ENCODE results near the gene PRDM15. TPM values are rescaled to one million over a fixed set of nuclear protein-coding genes. Genes with fewer than 3 reads are reported as not detected.

Gene PRDM15
- total RNA-seq, 1 donor from 2014 or later, result 11.2 TPM

DNA sequence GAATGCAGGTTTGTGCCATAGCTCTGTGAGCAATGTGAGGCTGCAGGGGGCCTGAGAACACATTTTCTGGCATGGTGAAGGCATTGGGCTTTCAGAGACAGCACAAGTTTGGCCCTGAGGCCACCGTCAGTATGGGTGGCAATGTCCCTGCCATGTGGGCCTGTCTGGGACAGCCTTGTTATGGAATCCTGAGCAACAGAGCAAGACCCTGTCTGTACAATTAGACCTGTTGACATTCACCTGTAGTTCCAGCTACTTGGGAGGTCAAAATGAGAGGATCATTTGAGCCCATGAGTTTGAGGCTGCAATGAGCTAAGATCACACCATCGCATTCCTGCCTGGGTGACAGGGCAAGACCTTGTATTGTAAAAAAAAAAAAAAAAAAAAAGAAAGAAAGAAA, 35.6 kb downstream of the PRDM15 start:
- intact Hi-C loops (cut with micrococcal nuclease), result no loop called here

DNA sequence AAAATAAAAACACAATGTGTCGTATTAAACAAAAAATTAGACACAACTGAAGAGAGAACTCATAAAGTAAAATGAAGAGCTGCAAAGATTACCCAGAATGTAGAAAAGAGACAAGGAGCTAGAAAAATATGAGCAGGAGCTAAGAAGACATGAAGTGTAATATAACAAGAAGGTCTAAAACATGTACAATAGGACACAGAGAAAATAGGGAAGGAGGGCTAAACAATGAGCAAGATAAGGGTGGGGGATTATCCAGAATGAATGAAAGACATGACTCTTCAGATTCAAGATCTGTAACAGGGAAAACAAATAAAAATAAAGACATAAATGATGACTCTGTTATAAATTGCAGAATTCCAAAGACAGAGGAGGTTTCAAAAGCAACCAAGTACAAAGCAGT, 38.3 kb downstream of the PRDM15 start:
- intact Hi-C loops (cut with micrococcal nuclease), result no loop called here

DNA sequence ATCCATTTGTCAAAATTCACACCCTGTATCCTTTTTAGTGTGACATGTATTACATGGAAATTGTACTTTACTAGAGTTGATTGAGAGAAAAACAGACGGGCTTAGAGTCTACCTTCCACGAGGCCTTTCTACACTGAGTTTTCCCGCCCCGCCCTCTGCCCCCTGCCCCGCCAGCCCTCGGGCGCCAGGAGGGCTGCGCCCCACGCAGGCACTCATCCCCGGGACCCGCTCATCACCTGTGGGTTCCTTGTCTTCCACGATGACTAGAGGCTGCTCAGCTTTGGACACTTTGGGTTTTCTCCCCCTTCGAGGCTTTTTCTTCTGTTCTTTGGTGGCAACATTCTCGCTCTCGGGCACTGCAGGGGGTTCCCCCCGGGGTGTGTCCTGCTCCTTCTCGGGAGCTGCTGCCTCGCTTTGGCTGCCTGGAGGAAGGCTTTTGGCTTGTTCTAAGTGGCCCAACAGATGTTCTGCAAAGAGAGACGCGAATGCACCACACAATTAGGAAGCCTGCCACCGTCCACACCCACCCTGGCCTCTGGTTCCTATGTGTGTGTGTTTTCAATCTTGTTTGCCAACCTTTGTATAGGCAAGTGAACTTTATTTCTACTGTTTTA, 39.6 kb downstream of the PRDM15 start:
- intact Hi-C loops (cut with micrococcal nuclease), result no loop called here

DNA sequence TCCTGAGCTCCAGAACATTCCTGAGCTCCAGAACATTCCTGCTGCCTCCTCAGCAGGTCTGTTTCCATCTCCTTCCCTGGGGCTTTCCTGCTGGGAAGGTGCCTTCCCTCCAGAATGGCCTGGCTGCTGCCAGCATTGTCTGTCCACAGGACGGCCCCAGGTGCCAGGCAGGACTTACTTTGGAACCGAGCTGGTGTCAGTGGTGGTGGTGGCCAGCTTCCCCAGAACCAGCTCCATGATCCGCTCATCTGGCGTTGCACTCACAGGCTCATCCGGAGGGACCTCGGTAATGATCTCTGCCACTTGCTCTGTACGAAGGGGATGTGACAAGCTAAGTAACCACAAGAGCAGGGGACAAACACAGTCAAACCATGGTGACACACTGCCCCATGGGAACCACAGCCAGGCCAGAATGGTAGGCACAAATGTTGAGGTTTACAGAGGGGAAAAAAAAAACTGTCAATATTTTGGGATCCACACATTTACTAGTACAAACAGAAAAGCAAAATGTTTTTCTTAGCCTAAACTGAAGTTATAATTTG, 41.3 kb downstream of the PRDM15 start:
- intact Hi-C loops (cut with micrococcal nuclease), result no loop called here

DNA sequence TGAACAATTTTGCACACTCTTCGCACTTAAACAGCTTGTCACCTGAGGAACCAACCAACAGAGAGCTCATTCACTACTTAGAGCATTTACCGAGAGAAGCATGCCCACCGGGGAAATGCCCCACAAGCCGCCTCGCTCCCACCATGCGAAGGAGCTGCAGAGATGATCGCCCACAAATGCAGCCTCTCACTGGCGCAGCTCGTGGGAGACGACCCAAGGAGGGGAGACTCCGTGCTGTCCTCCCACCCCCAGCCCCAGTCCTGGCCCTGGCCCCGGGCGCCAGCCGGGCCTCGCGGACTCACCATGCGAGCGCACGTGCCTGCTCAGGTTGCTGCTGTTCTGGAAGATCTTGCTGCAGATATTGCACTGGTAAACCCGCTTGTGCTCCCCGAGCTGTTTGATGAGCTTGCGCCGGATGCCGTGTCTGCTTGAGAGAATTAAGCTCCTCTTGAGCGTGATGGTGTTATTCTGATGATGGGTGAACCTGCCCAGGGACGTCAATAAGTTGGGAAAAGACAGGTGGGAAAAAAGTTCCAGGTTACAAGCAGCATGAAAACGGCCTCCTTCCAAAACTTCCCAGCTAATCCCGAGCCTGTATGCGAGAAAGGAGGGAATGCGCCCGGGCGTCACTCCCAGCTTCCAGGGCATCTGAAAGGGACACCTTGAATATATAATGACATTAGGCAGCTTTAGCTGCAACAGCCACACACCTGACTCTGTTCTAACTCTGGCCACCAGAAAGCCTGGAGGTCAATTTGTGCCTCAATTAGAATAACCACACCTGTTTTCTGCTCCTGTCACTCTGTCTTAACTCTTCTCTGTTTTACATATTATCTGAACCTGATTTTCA, 42.8 kb downstream of the PRDM15 start:
- intact Hi-C loops (cut with micrococcal nuclease), result no loop called here

DNA sequence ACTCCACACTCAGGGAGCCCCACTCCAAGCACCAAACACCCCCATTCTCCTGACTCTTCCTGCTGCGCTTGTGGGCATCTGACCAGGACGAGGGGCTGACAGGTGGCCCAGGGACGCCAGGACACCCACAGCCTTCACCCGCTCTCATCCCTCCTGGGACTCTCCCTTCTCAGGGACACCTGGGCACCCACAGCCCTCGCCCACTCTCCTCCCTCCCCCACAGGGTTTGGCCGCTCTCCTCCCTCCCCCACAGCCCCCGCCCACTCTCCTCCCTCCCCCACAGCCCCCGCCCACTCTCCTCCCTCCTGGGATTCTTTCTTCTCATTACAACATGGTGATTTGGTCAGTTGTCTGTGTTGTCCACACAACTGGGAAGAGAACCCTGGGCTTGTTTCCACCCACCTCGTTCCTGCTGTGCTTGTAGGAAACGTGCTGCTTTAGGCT, 43.4 kb downstream of the PRDM15 start:
- intact Hi-C loops (cut with micrococcal nuclease), result no loop called here

DNA sequence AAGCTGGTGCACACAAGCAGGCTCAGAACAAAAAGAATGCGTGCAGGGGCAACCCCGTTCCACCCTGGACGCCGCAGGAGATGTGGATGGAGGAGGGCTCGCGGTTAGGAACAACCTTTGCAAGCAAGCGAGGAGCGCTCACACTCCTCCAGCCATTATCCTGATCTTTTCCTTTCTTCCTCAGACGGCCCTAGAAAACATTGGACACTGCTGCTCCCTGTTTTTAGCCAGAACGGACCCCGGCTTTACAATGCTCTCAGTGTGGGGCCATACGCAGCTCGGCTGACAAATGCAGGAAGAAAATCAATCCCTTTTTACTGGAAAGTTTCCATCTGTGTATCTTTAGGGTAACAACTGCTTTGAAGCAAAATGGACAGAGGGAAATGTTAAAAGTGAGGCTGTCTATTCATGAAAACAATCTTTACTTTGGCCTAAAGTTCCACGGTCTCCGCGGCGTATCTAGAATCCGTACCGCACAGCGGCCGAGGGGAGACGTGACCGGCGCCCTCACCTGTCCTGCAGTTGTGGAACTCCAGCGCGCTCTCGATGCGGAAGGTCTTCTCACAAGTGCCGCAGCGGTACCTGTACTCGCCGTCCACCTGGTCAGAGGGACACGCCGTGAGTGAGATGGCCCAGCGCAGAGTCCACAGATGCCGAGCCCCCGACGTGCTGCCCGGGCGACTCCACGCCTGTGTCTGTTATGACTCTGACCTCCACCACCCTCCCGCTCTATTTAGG, 44.0 kb downstream of the PRDM15 start:
- intact Hi-C loops (cut with micrococcal nuclease), result no loop called here

DNA sequence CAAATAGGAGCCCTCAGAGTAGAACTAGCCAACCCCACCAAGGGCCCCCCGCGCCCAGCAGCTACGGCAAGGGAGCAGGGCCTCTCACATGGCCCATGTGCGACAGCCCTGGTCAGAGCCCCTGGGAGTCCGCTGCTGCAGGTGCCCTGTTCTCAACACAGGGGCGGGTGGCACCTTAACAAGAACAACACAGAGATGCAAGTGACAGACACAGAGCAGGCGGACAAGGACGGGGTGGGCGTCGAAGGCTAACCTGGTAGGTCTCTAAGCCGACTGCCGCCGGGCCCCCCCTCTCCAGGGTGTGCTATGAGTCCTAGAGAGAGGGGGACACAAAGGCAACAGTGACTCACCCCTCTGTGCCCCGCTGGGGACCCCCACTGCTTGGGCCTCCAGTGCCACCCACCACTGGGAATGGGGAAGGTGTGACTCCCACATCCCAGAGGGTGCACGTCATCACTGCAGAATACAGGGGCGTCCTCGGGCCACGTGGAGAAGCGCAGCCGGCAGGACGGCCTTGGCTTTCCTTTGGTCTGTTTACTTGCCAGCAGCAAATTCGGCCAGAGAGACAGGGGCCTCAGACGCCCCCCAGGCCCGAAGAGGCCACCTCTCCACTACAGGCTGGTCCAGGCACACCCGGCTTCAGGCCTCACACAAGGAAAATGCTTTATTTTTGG, 44.8 kb downstream of the PRDM15 start:
- intact Hi-C loops (cut with micrococcal nuclease), result no loop called here

DNA sequence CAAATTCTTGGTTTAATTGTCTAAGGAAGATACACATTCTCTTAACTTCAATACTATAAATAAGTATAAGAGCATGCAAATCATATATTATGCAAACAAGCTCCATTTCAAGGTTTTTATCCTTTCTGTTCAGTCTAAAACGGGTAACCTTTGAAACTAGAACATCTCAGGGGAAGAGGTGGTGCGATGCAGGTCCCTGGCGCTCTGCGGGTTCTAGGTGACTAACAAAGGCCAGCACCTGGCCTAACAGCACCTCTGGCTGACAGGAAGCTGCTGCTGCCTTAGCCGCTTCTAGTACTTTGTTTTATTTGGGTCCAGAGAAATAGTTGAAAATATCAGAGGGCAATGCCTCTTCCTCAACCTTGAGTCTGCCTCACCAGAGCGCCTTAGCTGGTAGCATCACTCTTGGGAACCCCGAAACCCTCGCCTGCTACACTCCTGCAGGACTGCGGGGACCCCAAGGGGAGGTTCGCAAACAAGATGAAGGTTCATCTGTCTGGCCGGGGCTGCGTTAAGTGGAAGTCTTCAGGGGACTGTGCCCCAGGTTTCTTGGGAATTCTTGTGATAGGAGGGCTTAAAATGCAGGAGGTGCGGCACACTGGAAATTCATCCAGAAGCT, 45.5 kb downstream of the PRDM15 start:
- intact Hi-C loops (cut with micrococcal nuclease), result no loop called here

DNA sequence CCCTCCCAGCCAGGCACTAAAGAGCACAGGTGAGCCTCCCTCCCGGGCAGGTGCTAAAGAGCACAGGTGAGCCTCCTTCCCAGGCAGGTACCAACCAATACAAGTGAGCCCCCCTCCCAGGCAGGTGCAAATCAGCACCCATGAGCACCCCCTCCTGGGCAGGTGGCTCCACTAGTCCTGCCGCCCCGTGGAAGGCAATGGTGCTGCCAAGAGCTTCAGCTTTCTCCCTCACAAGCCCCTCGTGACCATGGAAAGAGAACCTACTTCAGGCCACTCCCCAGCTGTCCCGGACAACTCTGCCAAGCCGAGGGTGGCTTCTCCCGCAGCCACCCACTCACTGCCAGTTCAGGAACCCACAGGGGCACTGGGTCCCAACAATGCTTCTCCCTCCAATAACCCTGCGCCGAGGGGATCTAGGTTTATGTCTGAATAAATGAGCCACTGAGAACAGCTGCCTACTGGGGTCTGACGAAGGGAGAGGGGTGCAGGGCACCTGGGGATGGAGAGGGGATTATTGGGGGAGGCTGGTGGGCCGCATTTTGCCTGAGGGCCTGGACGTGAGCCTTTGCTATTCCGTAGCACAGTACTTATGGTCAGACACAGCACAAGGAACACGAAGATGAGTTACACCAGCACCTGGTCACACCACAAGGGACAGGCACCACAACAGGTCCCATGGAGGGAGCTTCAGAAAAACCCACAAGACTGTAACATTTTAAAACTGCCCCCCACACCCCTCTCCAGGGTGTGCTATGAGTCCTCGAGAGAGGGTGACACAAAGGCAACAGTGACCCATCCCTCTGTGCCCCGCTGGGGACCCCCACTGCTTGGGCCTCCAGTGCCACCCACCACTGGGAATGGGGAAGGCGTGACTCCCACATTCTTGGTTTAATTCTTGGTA, 46.3 kb downstream of the PRDM15 start:
- intact Hi-C loops (cut with micrococcal nuclease), result no loop called here

DNA sequence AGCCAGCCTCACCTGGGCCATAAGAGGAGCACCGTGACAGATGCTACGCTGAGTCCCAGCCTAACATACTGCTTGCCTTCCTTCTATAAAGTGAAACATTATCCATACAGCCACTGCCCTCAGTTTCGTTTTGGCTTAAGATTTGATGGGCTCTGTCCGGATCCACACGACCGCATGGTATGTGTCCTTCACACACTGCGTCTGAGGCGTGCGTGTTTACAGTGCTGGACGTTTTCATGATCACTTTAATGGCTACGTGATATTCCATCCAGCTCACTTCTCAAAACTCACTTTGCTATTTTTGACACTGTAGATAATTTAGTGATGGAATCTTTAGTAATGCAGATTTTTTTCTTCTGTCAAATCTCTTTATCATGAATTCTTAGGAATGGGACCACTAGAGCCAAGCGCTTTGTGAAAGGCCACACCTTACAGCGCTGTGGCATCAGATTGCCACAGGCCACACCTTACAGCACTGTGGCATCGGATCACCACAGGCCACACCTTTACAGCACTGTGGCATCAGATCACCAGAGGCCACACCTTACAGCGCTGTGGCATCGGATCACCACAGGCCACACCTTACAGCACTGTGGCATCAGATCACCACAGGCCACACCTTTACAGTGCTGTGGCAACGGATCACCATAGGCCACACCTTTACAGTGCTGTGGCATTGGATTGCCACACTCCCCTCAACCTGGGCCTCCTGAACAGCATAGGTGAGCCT, 47.1 kb downstream of the PRDM15 start:
- intact Hi-C loops (cut with micrococcal nuclease), result no loop called here

DNA sequence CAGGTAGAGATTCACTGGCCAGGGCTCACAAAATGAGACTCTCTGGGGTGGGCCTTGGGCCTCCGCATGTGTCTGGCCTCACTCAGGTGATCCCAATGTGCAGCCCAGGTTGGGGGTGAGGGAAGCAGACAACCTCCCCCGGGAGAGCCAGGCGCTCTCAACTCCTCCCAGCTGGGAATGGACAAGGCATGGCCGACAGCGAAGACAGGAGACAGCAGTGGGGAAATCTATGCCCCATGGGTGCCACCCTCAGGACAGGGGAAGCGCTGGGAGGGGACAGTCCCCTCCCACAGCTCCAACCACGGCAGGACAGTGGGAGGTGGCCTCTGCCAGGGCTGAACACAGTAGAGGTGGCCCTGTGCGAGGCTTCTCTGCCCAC, 47.7 kb downstream of the PRDM15 start:
- intact Hi-C loops (cut with micrococcal nuclease), result no loop called here

DNA sequence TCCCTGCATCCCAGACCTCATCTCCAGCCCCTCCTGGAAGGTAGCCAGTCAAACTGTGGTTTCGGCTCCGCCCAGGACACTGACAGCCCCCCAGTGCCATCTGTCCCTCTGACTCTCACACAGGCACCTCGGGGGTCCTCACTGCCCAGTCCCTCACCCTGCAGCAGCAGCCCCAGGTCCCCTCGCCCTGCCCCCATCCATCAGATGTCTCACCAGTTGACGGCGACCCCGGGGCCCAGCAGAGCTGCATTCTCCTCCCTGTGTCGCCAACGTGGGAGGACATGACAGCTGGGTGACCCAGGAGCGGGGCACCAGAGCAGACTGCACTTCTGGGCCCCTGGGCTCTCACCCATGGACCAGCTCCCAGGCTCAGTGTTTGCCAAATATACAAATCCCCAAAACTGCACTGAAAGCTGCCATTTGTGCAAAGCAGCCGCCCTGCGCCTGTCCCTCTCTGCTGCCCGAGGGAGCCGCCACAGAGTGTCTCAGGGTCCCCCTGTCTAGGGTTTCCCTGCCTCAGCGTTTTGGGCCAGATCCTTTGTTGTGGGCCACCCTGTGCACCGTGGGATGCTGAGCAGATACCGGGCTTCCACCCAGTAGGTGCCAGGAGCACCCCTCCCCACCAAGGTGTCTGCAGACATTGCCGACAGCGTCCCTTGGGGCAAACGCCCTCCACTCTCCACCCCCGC, 48.2 kb downstream of the PRDM15 start:
- intact Hi-C loops (cut with micrococcal nuclease), result no loop called here

DNA sequence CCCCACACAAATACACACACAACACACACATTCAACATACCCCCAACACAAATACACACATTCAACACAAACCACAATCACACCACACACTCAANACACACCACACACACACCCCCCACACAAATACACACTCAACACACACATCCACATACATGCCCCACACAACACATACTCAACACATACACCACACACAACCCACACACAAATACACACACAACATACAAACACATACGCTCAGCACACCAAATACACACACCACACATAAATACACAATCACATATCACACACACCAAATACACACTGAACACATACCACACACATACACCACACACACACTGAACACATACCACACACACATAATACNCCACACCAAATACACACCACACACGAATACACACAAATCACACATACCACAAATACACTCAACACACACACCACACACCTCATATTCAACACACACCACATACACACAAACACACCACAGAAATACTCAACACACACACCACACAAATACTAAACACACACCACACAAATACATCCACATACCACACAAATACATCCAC, 48.9 kb downstream of the PRDM15 start:
- intact Hi-C loops (cut with micrococcal nuclease), result no loop called here

DNA sequence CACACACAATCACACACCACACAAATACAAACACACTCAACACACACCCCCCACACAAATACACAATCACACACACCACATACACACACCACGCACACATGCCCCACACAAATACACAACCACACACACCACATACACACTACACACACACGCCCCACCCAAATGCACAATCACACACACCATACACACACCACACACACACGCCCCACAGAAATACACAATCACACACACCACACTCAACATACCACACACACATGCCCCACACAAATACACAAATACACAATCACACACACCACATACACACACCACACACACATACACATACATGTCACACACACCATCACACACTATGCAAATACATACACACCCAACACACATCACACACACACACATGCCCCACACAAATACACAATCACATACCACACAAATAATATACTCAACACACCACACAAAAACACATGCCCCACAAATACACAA, 50.2 kb downstream of the PRDM15 start:
- intact Hi-C loops (cut with micrococcal nuclease), result no loop called here

DNA sequence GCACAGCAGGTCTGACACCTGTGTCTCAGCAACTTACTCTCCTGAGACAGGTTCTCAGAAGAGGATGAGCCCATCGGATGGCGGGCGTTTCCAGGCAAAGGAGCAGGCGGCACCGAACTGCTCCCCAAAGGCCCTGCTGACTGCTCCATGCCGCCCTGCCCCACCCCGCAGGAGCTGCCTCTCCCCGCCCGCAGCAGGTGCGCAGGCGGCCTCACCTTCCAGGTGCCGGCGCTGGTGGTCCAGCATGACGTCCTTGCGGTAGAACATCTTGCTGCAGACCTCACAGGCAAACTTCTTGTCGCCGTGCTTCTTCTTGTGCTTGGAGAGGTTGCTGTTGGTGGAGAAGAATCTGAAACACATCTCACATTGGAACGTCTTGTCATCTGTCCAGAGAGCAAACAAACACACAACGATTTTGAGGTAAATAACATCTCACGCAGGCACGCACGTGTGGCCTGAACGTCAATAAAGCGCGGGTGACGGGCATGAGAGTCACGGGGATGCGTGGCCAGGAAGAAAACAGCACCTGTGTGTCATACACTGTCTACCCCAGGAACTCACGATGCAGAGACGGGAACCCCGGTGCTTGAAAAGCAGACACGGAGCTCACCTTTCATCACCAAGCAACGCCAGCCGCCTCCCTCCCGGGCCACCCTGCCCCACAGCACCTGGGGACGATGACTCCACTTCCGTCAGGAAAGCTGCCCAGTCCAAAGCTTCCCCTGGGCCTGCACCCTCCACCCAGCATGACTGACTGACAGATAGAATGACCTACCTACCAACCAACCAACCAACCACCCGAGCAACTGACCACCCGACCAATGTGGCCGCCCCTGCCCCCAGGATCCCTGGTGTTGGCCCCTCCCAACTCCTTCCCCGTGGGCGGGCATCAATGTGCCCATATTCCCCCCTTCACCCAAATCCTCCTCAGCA, 50.9 kb downstream of the PRDM15 start:
- intact Hi-C loops (cut with micrococcal nuclease), result no loop called here

DNA sequence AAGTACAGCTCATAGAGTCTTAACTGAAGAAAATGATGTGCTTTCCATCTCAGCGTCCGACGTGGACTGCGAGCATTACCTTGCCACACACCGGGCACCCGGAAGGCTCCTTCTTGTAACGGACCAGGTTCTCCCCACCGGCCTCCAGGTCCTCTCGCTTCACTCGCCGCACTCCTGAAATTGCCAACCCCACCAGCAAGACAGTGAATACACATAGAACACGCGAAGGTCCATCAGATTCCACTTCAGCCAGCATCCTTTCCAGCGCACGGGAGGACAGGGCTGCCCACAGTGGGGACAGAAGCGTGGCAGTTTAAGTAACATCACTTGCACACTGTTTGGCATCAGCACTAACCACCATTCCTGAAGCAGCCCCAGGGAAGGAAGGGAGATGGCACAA, 53.3 kb downstream of the PRDM15 start:
- intact Hi-C loops (cut with micrococcal nuclease), result no loop called here
